HG02763 (cell line): ENCODE measurements around the gene GJA3.

Experiments
- ATAC-seq: cut with Tn5 transposase; IDR thresholded peaks from one replicate; pipeline ENCODE4 v1.9.1; 2021; ENCODE audit warnings: mild to moderate bottlenecking, moderate library complexity; ENCODE audit not compliant: unreplicated experiment

Gene GJA3

GRCh38 chr13:20185366-20186056 lies 24.7 kb upstream of the GJA3 start:
- no peak for ATAC-seq

GRCh38 chr13:20182231-20182846 lies 21.5 kb upstream of the GJA3 start:
- peak; percentile 78 for ATAC-seq

GRCh38 chr13:20181188-20181587 lies 20.3 kb upstream of the GJA3 start:
- ATAC-seq, result no peak

- no peak for ATAC-seq
Observed at GRCh38 chr13:20178156-20178555, 17.3 kb upstream of the GJA3 start.

GRCh38 chr13:20177049-20177831 lies 16.4 kb upstream of the GJA3 start:
- no peak for ATAC-seq

- no peak for ATAC-seq
Observed at GRCh38 chr13:20175907-20176652, 15.2 kb upstream of the GJA3 start.

- ATAC-seq, result no peak
Observed at GRCh38 chr13:20175406-20175794, 14.5 kb upstream of the GJA3 start.

- ATAC-seq, result peak; percentile 91
Observed at GRCh38 chr13:20174656-20175405, 14.0 kb upstream of the GJA3 start.

- ATAC-seq, result no peak
Observed at GRCh38 chr13:20173116-20173746, 12.4 kb upstream of the GJA3 start.

- ATAC-seq, result no peak
Observed at GRCh38 chr13:20171364-20171763, 10.5 kb upstream of the GJA3 start.

GRCh38 chr13:20170921-20171320 lies 10.1 kb upstream of the GJA3 start:
- ATAC-seq, result no peak

GRCh38 chr13:20168396-20168795 lies 7.5 kb upstream of the GJA3 start:
- no peak for ATAC-seq

- ATAC-seq, result no peak
Observed at GRCh38 chr13:20165417-20166257, 4.8 kb upstream of the GJA3 start.

- no peak for ATAC-seq
Observed at GRCh38 chr13:20161951-20162300, 1.1 kb upstream of the GJA3 start.

- peak; percentile 55 for ATAC-seq
Observed at GRCh38 chr13:20161275-20161950, 561 bp upstream of the GJA3 start.

GRCh38 chr13:20159646-20160305 lies 1.1 kb downstream of the GJA3 start:
- no peak for ATAC-seq

GRCh38 chr13:20157151-20157796 lies 3.6 kb downstream of the GJA3 start:
- ATAC-seq, result no peak

GRCh38 chr13:20156702-20157101 lies 4.2 kb downstream of the GJA3 start:
- no peak for ATAC-seq
